Loucy (cell line): ENCODE results near the gene CAMK1.

Source experiments
- H2AFZ ChIP-seq: fragments of 200-600 bp; sonication (generic); 2 replicates; pipeline ENCODE4 v1.6.0; 2016; ENCODE audit warnings: antibody characterized with exemption, mild to moderate bottlenecking, low read length, moderate library complexity
- H3F3A ChIP-seq: fragments of 200-600 bp; 2 replicates; pipeline ENCODE4 v1.6.0; 2016; ENCODE audit warnings: antibody characterized with exemption, low read depth, mild to moderate bottlenecking
- H3K27me3 ChIP-seq: fragments of 200-600 bp; sonication (generic); 2 replicates; pipeline ENCODE4 v1.6.1; 2014; ENCODE audit warnings: low read length, mild to moderate bottlenecking; ENCODE audit not compliant: insufficient read depth, poor library complexity, severe bottlenecking
- H3K36me3 ChIP-seq: fragments of 200-600 bp; sonication (generic); 2 replicates; pipeline ENCODE4 v1.6.1; 2016; ENCODE audit warnings: low read length; ENCODE audit not compliant: insufficient read depth
- H3K4me1 ChIP-seq: fragments of 200-600 bp; sonication (generic); 2 replicates; pipeline ENCODE4 v1.5.1; 2014; ENCODE audit warnings: low read length, mild to moderate bottlenecking; ENCODE audit not compliant: insufficient read depth, poor library complexity, severe bottlenecking
- H3K4me2 ChIP-seq: fragments of 200-600 bp; sonication (generic); 2 replicates; pipeline ENCODE4 v1.6.0; 2014; ENCODE audit warnings: antibody characterized with exemption, low read length, low read depth, mild to moderate bottlenecking; ENCODE audit not compliant: poor library complexity, severe bottlenecking
- H3K4me3 ChIP-seq: fragments of 200-600 bp; sonication (generic); 2 replicates; pipeline ENCODE4 v1.5.1; 2014; ENCODE audit warnings: low read length, mild to moderate bottlenecking, mixed read lengths; ENCODE audit not compliant: poor library complexity, severe bottlenecking
- H3K79me2 ChIP-seq: fragments of 200-600 bp; sonication (generic); 2 replicates; pipeline ENCODE4 v1.6.1; 2014; ENCODE audit warnings: low read length; ENCODE audit not compliant: insufficient read depth
- H3K9ac ChIP-seq: fragments of 200-600 bp; sonication (generic); 2 replicates; pipeline ENCODE4 v1.6.0; 2014; ENCODE audit warnings: mild to moderate bottlenecking, low read depth, low read length, moderate library complexity; ENCODE audit not compliant: poor library complexity, severe bottlenecking
- H3K9me2 ChIP-seq: fragments of 200-600 bp; sonication (generic); replicated peaks from 2 replicates; pipeline ENCODE4 v1.6.1; 2016; ENCODE audit warnings: low read depth, low read length, mixed read lengths
- H3K9me3 ChIP-seq: fragments of 200-600 bp; sonication (generic); 2 replicates; pipeline ENCODE4 v1.6.1; 2014; ENCODE audit warnings: mild to moderate bottlenecking, antibody characterized with exemption, low read length, low read depth; ENCODE audit not compliant: insufficient read depth
- H4K20me1 ChIP-seq: fragments of 200-600 bp; sonication (generic); 2 replicates; pipeline ENCODE4 v1.6.0; 2014; ENCODE audit warnings: antibody characterized with exemption, low read length, mild to moderate bottlenecking; ENCODE audit not compliant: insufficient read depth, poor library complexity, severe bottlenecking
- EZH2phosphoT487 ChIP-seq: fragments of 200-600 bp; IDR thresholded peaks from 2 replicates; pipeline ENCODE4 v1.6.1; 2018; ENCODE audit warnings: antibody characterized with exemption, mild to moderate bottlenecking, moderate library complexity, borderline replicate concordance
- TF ChIP-seq, protein P1 (sequence below): fragments of 200-600 bp; sonication (generic); conservative IDR thresholded peaks from 2 replicates; pipeline ENCODE4 v1.5.1; 2014; ENCODE audit warnings: mild to moderate bottlenecking, antibody characterized with exemption, low read length

The CAMK1 gene

DNA sequence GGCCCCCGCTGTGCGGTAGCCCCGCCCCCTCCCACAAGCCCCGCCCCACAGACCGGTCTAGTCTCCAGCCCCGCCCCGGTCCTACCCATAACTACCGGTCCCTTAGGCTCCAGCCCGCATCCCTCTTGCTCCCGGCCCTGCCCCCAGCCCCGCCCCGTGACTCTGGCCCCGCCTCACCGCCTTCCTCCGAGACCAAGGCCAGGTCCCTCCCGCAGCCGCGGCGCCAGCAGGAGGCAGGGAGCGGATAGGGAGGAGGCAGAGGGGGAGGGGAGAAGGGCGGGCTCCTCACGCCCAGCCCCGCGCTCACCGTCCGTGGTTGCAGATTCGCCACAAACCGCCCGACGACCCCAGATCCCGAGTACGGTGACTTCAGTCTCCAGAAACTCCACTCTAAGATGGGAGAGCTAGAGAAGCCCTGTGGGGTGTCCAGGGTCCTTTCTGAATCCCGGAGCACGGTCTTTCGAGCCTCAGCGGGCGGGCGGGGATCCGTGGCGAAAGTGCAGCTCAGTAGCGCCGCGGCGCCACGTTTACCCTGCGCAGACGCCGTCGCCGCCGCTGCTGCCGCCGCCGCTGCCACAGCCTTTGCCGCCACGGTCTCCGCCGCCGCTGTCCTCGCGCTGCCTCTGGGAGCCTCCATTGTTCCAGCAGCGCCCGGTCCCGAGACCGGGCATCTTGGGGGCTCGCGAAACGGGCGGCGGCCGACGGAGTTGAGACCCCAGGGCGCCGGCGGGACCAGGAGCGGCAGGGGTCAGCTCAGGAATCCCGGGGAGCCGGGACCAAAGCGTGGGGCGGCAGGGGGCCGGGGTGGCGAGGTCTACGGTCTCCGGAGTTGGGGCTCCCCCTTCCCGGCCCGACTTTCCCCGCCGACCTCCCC lies 38.3 kb downstream of the CAMK1 start, which contains the start of gene BRPF1:
BRPF1 (plus strand) TSS at position 530 of the 874 bp plus-strand sequence. CDS start 2,406 bp downstream, outside the sequence.
- H3K36me3 ChIP-seq = peaks cover 18% of the 10 kb centered on the region
- TF ChIP-seq, protein P1, sequence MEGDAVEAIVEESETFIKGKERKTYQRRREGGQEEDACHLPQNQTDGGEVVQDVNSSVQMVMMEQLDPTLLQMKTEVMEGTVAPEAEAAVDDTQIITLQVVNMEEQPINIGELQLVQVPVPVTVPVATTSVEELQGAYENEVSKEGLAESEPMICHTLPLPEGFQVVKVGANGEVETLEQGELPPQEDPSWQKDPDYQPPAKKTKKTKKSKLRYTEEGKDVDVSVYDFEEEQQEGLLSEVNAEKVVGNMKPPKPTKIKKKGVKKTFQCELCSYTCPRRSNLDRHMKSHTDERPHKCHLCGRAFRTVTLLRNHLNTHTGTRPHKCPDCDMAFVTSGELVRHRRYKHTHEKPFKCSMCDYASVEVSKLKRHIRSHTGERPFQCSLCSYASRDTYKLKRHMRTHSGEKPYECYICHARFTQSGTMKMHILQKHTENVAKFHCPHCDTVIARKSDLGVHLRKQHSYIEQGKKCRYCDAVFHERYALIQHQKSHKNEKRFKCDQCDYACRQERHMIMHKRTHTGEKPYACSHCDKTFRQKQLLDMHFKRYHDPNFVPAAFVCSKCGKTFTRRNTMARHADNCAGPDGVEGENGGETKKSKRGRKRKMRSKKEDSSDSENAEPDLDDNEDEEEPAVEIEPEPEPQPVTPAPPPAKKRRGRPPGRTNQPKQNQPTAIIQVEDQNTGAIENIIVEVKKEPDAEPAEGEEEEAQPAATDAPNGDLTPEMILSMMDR = no peak
- no peak for TF ChIP-seq EZH2phosphoT487

DNA sequence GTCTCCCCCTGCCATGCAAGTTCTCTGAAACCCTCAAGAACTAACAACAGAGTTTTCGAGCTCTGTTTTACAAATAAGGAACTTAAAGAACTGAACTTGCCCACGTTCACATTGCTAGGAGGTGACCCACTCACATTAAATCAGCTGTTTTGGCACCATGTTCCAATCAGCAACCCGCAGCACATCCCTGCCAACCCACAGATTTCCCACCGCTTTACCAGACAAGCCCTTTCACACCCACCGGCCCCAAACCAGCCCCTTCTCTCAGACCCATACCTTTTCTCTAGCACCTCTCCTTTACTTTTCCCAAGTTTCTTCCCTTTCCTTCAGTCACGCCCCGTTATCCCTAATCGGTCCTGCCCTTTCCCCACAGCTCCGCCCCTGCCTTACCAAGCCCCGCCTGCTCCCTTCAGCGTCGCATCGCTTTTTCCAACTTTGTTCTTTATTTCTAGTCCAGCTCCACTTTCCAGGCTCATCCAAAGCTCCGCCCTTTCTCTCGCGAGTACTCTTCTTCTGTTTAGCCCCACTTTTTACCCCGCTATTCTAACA lies 39.0 kb downstream of the CAMK1 start:
- Histone ChIP-seq H3K79me2 (peaks cover 46% of the 10 kb centered on the region), H3K36me3 (peaks cover 16% of the 10 kb centered on the region), H3F3A (peaks cover 7% of the 10 kb centered on the region; the same call in 1 of the 2 replicates), H3K27me3 (peaks cover 6% of the 10 kb centered on the region), H3K9ac (peak overlapping the region; percentile 98), H2AFZ (peak overlapping the region; percentile 96), H3K4me3 (peak overlapping the region; percentile 91), H3K9me3 (no peaks in the 10 kb centered on the region), H3K4me1 (peaks cover 57% of the 10 kb centered on the region), H3K9me2 (no peaks in the 10 kb centered on the region), H3K4me2 (peak overlapping the region; percentile 73), H4K20me1 (peaks cover 41% of the 10 kb centered on the region)
- TF ChIP-seq EZH2phosphoT487 = no peak
- TF ChIP-seq, protein P1 = no peak

More for the DNA sequence above, 38.3 kb downstream of the CAMK1 start, which contains the start of gene BRPF1:
- peak within 1 kb of the TSS; percentile 98 for H3K9ac ChIP-seq
- peak within 1 kb of the TSS; percentile 97 for H3K4me2 ChIP-seq
- H3F3A ChIP-seq = peaks cover 7% of the 10 kb centered on the region; the same call in 1 of the 2 replicates
- peaks cover 62% of the 10 kb centered on the region for H3K4me1 ChIP-seq
- H3K4me3 ChIP-seq = peak within 1 kb of the TSS; percentile 91
- H2AFZ ChIP-seq = peak within 1 kb of the TSS; percentile 96
- peaks cover 45% of the 10 kb centered on the region for H4K20me1 ChIP-seq
- no peaks in the 10 kb centered on the region for H3K9me3 ChIP-seq
- peaks cover 53% of the 10 kb centered on the region for H3K79me2 ChIP-seq
- H3K9me2 ChIP-seq = no peaks in the 10 kb centered on the region
- peaks cover 6% of the 10 kb centered on the region for H3K27me3 ChIP-seq

DNA sequence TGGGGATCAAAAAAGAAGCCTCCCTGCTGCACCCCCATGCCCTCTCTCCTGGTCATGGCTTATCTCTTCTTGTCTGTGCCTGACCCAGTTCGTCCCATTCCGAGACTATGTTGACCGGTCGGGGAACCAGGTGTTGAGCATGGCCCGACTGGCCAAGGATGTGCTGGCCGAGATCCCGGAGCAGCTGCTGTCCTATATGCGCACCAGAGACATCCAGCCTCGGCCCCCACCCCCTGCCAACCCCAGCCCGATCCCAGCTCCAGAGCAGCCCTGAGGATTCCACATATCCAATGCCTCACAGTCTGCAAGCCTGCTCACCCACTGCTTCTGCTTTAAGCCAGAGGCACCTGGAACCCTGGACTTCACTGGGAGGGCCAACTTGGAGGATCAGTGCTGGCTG lies 40.3 kb downstream of the CAMK1 start:
- Histone ChIP-seq H3K79me2 (peaks cover 33% of the 10 kb centered on the region), H3K9ac (no peak overlapping the region), H3K27me3 (peaks cover 6% of the 10 kb centered on the region), H4K20me1 (peaks cover 28% of the 10 kb centered on the region), H3K4me2 (no peak overlapping the region), H3K36me3 (peaks cover 4% of the 10 kb centered on the region; the same call in 1 of the 2 replicates), H3F3A (peaks cover 7% of the 10 kb centered on the region; the same call in 1 of the 2 replicates), H3K4me1 (peaks cover 44% of the 10 kb centered on the region), H2AFZ (no peak overlapping the region), H3K9me2 (no peaks in the 10 kb centered on the region), H3K9me3 (no peaks in the 10 kb centered on the region), H3K4me3 (no peak overlapping the region)
- no peak for TF ChIP-seq EZH2phosphoT487
- TF ChIP-seq, protein P1 = no peak
